Peyer's patch (tissue), 4 donors: ENCODE data around the gene CELSR3. TPM values are rescaled to one million over a fixed set of nuclear protein-coding genes. Genes with fewer than 3 reads are reported as not detected.

Experiments
- DNase-seq, 3 donors: peaks; one replicate each; pipeline ENCODE4 v3.0.0-alpha.2; 2017 to 2019
- H3K27ac ChIP-seq, 4 donors: fragments of 200-600 bp; sonication (generic); one replicate each; pipeline ENCODE4 v1.5.1; 2016 to 2019
- H3K27me3 ChIP-seq, 2 donors: fragments of 200-600 bp; sonication (generic); one replicate each; pipeline ENCODE4 v1.5.1; 2019
- H3K36me3 ChIP-seq, 3 donors: fragments of 200-600 bp; sonication (generic); one replicate each; pipeline ENCODE4 v1.5.1; 2016 to 2019
- H3K4me1 ChIP-seq, 4 donors: fragments of 200-600 bp; sonication (generic); one replicate each; pipeline ENCODE4 v1.5.1; 2016 to 2019
- H3K4me3 ChIP-seq, 4 donors: fragments of 200-600 bp; sonication (generic); 1 replicate in 3 of 4; 2 replicates in 1 of 4; pipeline ENCODE4 v1.5.1; 2016 to 2019; ENCODE audit warnings: mild to moderate bottlenecking in 1 of 4
- H3K9me3 ChIP-seq, 4 donors: fragments of 200-600 bp; sonication (generic); one replicate each; pipeline ENCODE4 v1.5.1; 2016 to 2019; ENCODE audit warnings: mild to moderate bottlenecking in 1 of 4
- POLR2A ChIP-seq, 2 donors: fragments of 450-650 bp; IDR thresholded peaks; one replicate each; pipeline ENCODE4 v1.5.1; 2017; ENCODE audit warnings: antibody characterized with exemption in 2 of 2, mild to moderate bottlenecking in 2 of 2, moderate library complexity in 2 of 2
- total RNA-seq, 4 donors: library from RNA; depleted of rRNA; stranded (reverse); fragments of >200 nt; gene quantifications; one replicate each; pipeline ENCODE4 v1.1.0, GENCODE V29; 2016
- TF ChIP-seq, protein P1 (sequence below), 6 experiments: fragments of 450-650 bp in 4 of 6; fragments of 200-600 bp in 2 of 6; sonication (generic) in 1 of 6; IDR thresholded peaks; one replicate each; pipeline ENCODE4 v1.5.1; 2017 to 2019; ENCODE audit warnings: antibody characterized with exemption in 6 of 6, mild to moderate bottlenecking in 3 of 6, moderate library complexity in 1 of 6

Gene CELSR3
- total RNA-seq, 4 donors from 2014 or later: 2.3 to 5.0 (median 2.9) TPM

DNA sequence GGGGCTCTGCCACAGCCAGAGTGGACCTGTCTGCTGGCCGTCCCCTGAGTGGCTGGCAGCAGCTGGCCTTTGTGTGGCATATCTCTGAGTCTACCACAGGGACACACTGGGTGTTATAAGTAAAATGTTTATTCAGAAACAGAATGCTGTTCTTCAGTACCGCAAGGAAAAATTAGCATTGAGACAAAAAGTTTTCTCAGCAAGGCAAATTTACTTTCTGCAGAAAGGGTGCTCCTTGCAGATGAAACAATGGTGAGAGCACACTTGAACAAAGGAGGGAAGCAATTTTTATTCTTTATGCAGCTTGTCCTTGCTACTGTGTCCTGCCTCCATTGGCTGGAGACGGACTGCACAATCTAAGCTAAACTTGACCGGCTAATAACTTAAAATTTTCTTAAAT, 45.1 kb downstream of the CELSR3 start:
- H3K4me1 ChIP-seq: no peaks in the 10 kb centered on the region
- DNase-seq: no peak
- peak overlapping the region in 2 of 4 donors; percentile 74 to 76 for H3K27ac ChIP-seq
- no peaks in the 10 kb centered on the region for H3K36me3 ChIP-seq
- no peaks in the 10 kb centered on the region for H3K27me3 ChIP-seq
- no peak overlapping the region for H3K4me3 ChIP-seq
- peaks cover 0 to 11% (median 5%) of the 10 kb centered on the region in 4 donors for H3K9me3 ChIP-seq
- TF ChIP-seq, protein P1, sequence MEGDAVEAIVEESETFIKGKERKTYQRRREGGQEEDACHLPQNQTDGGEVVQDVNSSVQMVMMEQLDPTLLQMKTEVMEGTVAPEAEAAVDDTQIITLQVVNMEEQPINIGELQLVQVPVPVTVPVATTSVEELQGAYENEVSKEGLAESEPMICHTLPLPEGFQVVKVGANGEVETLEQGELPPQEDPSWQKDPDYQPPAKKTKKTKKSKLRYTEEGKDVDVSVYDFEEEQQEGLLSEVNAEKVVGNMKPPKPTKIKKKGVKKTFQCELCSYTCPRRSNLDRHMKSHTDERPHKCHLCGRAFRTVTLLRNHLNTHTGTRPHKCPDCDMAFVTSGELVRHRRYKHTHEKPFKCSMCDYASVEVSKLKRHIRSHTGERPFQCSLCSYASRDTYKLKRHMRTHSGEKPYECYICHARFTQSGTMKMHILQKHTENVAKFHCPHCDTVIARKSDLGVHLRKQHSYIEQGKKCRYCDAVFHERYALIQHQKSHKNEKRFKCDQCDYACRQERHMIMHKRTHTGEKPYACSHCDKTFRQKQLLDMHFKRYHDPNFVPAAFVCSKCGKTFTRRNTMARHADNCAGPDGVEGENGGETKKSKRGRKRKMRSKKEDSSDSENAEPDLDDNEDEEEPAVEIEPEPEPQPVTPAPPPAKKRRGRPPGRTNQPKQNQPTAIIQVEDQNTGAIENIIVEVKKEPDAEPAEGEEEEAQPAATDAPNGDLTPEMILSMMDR (IDR thresholded peaks at IDR 0.05): no peak
- TF ChIP-seq POLR2A (IDR thresholded peaks at IDR 0.05): no peak

DNA sequence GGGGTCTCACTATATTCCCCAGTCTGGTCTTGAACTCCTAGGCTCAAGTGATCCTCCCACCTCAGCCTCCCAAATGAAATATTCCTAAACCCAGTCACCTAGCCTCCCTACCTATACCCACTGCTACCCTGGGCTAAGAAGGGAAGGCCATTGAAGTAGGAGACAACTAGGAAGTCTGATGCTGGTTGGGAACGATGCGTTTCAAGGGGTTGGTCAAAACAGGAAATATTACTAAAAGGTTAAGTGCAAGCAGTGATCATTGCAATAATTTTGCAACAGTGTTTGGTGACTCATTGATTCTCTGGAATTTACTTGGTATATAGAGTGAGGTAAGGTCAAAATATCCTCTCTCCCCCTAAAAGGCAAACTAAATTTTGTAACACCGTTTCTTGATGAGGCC, 48.6 kb downstream of the CELSR3 start:
- Histone ChIP-seq H3K27ac (no peak overlapping the region), H3K36me3 (no peaks in the 10 kb centered on the region), H3K4me1 (no peaks in the 10 kb centered on the region), H3K4me3 (no peak overlapping the region), H3K9me3 (peaks cover 0 to 11% (median 5%) of the 10 kb centered on the region in 4 donors), H3K27me3 (no peaks in the 10 kb centered on the region)
- no peak for TF ChIP-seq POLR2A (IDR thresholded peaks at IDR 0.05)
- TF ChIP-seq, protein P1 (IDR thresholded peaks at IDR 0.05): no peak
- DNase-seq: no peak

DNA sequence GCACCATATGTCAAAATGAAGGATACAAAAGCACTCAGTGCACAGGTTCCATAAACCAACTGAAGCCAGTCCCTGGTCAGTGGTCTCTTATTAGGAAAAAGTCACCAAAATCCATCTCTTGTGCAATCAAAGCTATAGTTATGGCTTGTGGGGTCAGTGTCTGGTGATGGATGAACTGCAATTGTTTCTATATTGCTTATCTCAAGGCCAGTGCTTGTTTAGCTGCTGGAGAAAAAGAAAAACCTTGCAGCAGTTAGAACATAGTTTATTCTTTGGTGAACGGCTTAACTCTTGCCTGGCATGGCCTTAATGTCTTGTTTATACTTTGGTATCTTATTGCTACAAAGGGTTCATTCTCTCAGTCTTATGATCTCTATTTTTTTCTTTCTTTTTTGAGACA, 50.4 kb downstream of the CELSR3 start:
- TF ChIP-seq, protein P1 (IDR thresholded peaks at IDR 0.05): no peak
- TF ChIP-seq POLR2A (IDR thresholded peaks at IDR 0.05): no peak
- DNase-seq: no peak

DNA sequence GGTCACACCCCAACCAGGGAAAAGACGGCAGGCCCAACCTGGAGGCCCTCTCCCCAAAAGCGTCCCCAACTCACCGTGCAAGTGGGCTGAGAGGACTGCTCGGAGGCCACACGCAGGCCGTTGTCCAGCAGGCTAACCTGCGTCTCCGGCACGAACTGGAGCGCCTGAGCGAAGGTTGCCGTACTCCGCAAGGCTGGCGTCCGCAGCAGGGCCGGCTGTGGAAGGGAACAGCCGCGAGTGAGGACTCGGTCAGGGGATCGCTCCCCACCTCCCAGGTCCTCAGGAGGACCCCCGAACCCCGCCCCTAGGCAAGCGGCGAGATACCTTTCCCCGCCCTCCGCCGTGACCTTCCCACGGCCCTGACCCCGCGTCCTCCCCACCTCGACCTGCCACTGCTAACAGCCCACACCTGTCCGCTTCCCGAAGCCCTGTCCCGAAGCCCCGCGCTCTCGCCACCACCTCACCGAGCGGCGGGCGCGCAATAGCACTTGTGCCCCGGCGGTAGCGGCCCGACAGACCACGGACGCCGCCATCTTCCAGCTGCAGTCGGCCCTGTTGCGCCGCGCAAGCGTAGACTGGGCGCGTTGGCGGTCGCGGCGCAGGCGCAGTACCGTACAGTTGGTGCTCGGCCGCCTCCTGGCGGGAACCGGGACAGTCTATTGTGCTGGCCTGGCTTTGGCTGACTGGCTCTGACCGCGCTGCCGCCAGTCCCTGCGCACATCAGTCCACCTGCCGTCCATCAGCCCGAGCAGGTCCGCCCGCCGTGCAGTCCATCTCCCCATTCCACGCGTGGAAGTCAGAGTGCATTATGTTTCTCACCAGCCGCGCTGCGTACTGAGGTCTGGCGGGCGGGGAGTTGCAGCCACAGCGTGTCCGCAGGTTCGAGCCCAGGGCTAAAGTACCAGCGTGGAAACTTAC, 53.3 kb downstream of the CELSR3 start, which contains the start of gene UQCRC1:
Gene UQCRC1, minus strand, starts transcription at position 559 of the 918 bp plus-strand sequence. Its CDS starts 26 bp downstream, at position 533.
- Histone ChIP-seq H3K27ac (peak within 1 kb of the TSS; percentile 78 to 96 (median 88)), H3K4me3 (peak within 1 kb of the TSS; percentile 82 to 100 (median 86)), H3K27me3 (no peaks in the 10 kb centered on the region), H3K4me1 (peaks cover 0 to 10% (median 0%) of the 10 kb centered on the region in 4 donors), H3K9me3 (no peaks in the 10 kb centered on the region), H3K36me3 (peaks cover 0 to 34% (median 0%) of the 10 kb centered on the region in 3 donors)
- TF ChIP-seq, protein P1 (IDR thresholded peaks at IDR 0.05): peak; percentile 50 to 97 (median 90)
- TF ChIP-seq POLR2A (IDR thresholded peaks at IDR 0.05): peak; percentile 82 to 93
- peak; percentile 85 to 95 (median 93) for DNase-seq

More for the DNA sequence above, 50.4 kb downstream of the CELSR3 start:
- H3K27ac ChIP-seq: no peak overlapping the region
- no peak overlapping the region for H3K4me3 ChIP-seq
- peaks cover 0 to 8% (median under 1%) of the 10 kb centered on the region in 4 donors for H3K9me3 ChIP-seq
- peaks cover 0 to 10% (median 0%) of the 10 kb centered on the region in 4 donors for H3K4me1 ChIP-seq
- H3K36me3 ChIP-seq: peaks cover 0 to 4% (median 0%) of the 10 kb centered on the region in 3 donors
- H3K27me3 ChIP-seq: no peaks in the 10 kb centered on the region

DNA sequence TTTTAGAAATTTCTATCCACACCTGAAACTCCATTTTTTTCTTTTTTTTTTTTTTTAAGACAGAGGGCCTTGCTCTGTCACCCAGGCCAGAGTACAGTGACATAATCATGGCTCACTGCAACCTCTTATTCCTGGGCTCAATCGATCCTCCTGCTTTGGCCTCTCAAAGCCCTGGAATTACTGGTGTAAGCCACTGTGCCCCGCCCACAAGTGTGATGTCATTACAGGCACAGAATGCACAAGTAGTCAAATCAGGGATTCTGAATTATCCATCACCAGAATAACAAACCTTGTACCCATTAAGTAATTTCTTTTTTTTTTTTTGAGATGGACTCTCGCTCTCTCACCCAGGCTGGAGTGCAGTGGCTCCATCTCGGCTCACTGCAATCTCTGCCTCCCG, 55.2 kb downstream of the CELSR3 start:
- peak in 1 of 3 donors; percentile 63 for DNase-seq
- no peak overlapping the region for H3K27ac ChIP-seq
- H3K27me3 ChIP-seq: no peaks in the 10 kb centered on the region
- H3K36me3 ChIP-seq: peaks cover 0 to 52% (median 0%) of the 10 kb centered on the region in 3 donors
- H3K9me3 ChIP-seq: no peaks in the 10 kb centered on the region
- peaks cover 0 to 10% (median 0%) of the 10 kb centered on the region in 4 donors for H3K4me1 ChIP-seq
- TF ChIP-seq, protein P1 (IDR thresholded peaks at IDR 0.05): no peak
- no peak for TF ChIP-seq POLR2A (IDR thresholded peaks at IDR 0.05)
- H3K4me3 ChIP-seq: no peak overlapping the region
